ENCODE measurements around the gene C8G. TPM values are rescaled to one million over a fixed set of nuclear protein-coding genes. Genes with fewer than 3 reads are reported as not detected.

The C8G gene
- 1 to 10 TPM; 2.4 to 2.5 TPM for total RNA-seq

DNA sequence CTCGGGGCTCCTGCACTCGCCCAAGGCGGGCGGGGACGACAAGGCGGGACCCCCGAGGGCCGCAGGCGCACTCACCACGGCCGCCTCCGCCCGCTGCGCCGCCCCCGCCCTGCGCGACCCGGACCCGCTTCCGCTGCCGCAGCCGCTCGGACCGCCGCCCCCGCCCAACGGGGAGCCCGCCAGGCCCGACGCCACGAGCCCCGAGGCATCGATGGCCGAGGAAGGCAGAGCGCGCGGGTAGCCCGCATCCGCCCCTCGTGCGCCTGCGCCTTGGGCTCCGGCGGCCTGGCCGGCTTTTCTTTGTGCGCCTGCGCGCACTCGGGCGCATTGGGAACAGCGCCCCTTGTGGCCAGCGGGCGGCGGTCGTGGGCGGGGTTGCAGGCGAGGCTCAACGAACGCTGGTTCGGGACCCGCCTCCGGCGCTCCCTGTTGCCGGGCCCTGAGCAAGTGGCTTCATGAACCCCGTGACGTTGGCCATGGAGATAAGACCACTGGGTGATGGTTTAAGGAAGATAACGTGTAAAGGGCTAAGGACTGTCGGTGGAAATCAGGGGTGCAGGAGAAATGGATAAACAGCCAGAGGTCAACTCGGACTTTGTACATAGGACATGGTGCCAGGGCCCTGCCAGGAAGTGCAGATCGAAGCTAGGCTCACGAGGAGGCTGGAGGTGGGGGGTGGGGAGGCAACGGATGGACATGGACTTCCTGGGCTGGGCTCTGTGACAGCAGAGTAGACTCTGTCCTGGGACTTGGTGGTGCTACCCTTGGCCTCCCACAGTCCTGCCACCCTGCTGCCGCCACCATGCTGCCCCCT, at the start of gene C8G, which contains the start of gene FBXW5:
C8G (plus strand) TSS at position 725 of the 814 bp plus-strand sequence; CDS start at position 803, 78 bp downstream.
FBXW5 (minus strand) TSS at position 220 of the 814 bp plus-strand sequence. CDS start 655 bp downstream, outside the sequence.
- ATAC-seq (peak; percentile 93), DNase-seq (ENCODE audit: low spot score) (peak; percentile 99)
- Mint-ChIP-seq H3K4me1 (ENCODE audit: low read depth in 2 of 2) (peaks cover 6 to 14% of the 10 kb centered on the region in 2 donors), H3K27ac (peak within 1 kb of the TSS; percentile 83 to 85), H3K36me3 (no peaks in the 10 kb centered on the region), H3K4me3 (peak within 1 kb of the TSS; percentile 84), H3K9me3 (no peaks in the 10 kb centered on the region), H3K27me3 (no peaks in the 10 kb centered on the region)

DNA sequence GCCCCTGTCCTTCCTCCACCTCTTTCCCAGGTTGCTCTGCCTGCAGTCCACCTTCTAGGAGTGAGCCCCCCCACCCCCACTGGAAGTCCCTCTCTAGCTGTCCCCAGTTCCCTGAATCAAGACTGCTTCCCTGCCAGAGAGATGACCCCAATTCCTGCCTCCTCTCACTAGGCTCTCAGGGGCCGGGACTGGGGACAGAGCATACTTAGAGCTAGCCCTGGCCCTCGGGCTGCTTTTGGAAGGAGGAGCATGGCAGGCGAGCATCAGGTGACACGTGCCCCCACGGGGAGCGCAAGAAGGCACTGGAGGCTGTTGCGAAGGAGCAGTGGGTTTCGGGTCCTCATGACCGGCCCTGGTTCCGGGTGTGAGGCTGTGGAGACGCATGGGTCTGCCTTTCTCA, 49.0 kb upstream of the C8G start:
- Mint-ChIP-seq H3K27me3 (no peaks in the 10 kb centered on the region), H3K4me3 (no peak overlapping the region), H3K36me3 (peaks cover 5% of the 10 kb centered on the region), H3K27ac (peak overlapping the region in 1 of 2 donors; percentile 17), H3K4me1 (ENCODE audit: low read depth in 2 of 2) (peaks cover 16 to 25% of the 10 kb centered on the region in 2 donors), H3K9me3 (no peaks in the 10 kb centered on the region)
- DNase-seq (ENCODE audit: low spot score) (no peak), ATAC-seq (no peak)

- peaks cover 5% of the 10 kb centered on the region for H3K36me3 Mint-ChIP-seq
- H3K27me3 Mint-ChIP-seq = no peaks in the 10 kb centered on the region
- no peak for DNase-seq (ENCODE audit: low spot score)
- H3K27ac Mint-ChIP-seq = no peak overlapping the region
- no peaks in the 10 kb centered on the region for H3K9me3 Mint-ChIP-seq
- H3K4me3 Mint-ChIP-seq = no peak overlapping the region
- ATAC-seq = no peak
- H3K4me1 Mint-ChIP-seq (ENCODE audit: low read depth in 2 of 2) = peaks cover 38 to 41% of the 10 kb centered on the region in 2 donors
Observed at GRCh38 chr9:136898483-136899100, 46.5 kb upstream of the C8G start.

GRCh38 chr9:136899196-136899595, 45.8 kb upstream of the C8G start:
- DNase-seq (ENCODE audit: low spot score) (no peak), ATAC-seq (no peak)
- Mint-ChIP-seq H3K27me3 (no peaks in the 10 kb centered on the region), H3K4me1 (ENCODE audit: low read depth in 2 of 2) (peaks cover 36 to 39% of the 10 kb centered on the region in 2 donors), H3K36me3 (peaks cover 5% of the 10 kb centered on the region), H3K4me3 (no peak overlapping the region), H3K27ac (peak overlapping the region in 1 of 2 donors; percentile 86), H3K9me3 (no peaks in the 10 kb centered on the region)

GRCh38 chr9:136900556-136900955, 44.5 kb upstream of the C8G start:
- Mint-ChIP-seq H3K27ac (peak overlapping the region; percentile 86 to 92), H3K4me3 (no peak overlapping the region), H3K36me3 (no peaks in the 10 kb centered on the region), H3K9me3 (no peaks in the 10 kb centered on the region), H3K27me3 (no peaks in the 10 kb centered on the region), H3K4me1 (ENCODE audit: low read depth in 2 of 2) (peaks cover 29 to 33% of the 10 kb centered on the region in 2 donors)
- DNase-seq (ENCODE audit: low spot score) = no peak
- ATAC-seq = no peak

- Mint-ChIP-seq H3K9me3 (no peaks in the 10 kb centered on the region), H3K4me1 (ENCODE audit: low read depth in 2 of 2) (peaks cover 29 to 34% of the 10 kb centered on the region in 2 donors), H3K4me3 (peak overlapping the region; percentile 77), H3K36me3 (no peaks in the 10 kb centered on the region), H3K27ac (peak overlapping the region; percentile 86 to 92), H3K27me3 (no peaks in the 10 kb centered on the region)
- ATAC-seq (no peak), DNase-seq (ENCODE audit: low spot score) (no peak)
Observed at GRCh38 chr9:136900988-136901515, 44.0 kb upstream of the C8G start.

DNA sequence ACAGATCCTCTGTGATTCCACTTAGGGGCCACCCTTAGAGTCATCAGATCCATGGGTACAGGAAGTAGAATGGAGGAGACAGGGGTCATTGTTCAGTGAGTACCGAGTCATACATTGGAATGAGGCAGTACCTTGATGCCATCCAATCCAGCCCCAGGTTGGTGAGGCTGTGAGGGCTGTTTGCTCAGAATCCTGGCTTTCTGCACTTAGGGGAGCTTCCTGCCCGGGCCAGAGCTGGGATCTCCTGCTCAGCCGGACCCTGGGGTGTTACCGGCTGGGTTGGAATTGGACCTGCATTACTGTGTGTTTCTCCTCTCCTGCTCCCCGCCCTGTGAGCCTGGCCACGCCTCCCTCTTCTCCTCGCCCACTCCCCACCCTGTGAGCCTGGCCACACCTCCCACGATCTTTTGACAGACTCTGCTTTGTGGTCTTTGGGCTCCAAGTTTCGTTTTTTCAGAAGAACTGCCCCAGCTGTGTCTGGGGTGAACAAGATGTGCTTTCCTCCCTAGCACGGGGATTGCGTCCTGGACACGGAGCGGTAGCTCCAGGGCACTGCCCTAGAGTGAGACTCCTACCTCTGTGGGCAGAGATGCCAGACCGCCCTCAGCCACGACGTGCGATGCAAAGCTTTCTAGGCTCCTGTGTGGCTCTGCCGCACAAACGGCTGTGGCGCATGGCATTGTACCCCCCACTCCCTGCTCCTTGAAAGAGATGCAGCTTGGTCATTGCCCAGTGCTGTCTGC, 43.4 kb upstream of the C8G start:
- DNase-seq (ENCODE audit: low spot score) = peak; percentile 80
- no peaks in the 10 kb centered on the region for H3K9me3 Mint-ChIP-seq
- H3K4me1 Mint-ChIP-seq (ENCODE audit: low read depth in 2 of 2) = peaks cover 29 to 38% of the 10 kb centered on the region in 2 donors
- peak overlapping the region; percentile 86 to 92 for H3K27ac Mint-ChIP-seq
- peak; percentile 77 to 81 for ATAC-seq
- no peaks in the 10 kb centered on the region for H3K36me3 Mint-ChIP-seq
- H3K27me3 Mint-ChIP-seq = no peaks in the 10 kb centered on the region
- H3K4me3 Mint-ChIP-seq = peak overlapping the region; percentile 77

- DNase-seq (ENCODE audit: low spot score) (peak; percentile 89), ATAC-seq (peak; percentile 92 to 95)
- H3K27ac Mint-ChIP-seq = peak overlapping the region; percentile 86 to 92
- H3K36me3 Mint-ChIP-seq = no peaks in the 10 kb centered on the region
- H3K9me3 Mint-ChIP-seq = no peaks in the 10 kb centered on the region
- H3K4me3 Mint-ChIP-seq = peak overlapping the region; percentile 58
- H3K27me3 Mint-ChIP-seq = no peaks in the 10 kb centered on the region
- H3K4me1 Mint-ChIP-seq (ENCODE audit: low read depth in 2 of 2) = peaks cover 29 to 40% of the 10 kb centered on the region in 2 donors
Observed at GRCh38 chr9:136902259-136902821, 42.7 kb upstream of the C8G start.

- Mint-ChIP-seq H3K27me3 (no peaks in the 10 kb centered on the region), H3K4me1 (ENCODE audit: low read depth in 2 of 2) (peaks cover 29 to 43% of the 10 kb centered on the region in 2 donors), H3K4me3 (peak overlapping the region; percentile 48), H3K27ac (peak overlapping the region; percentile 86 to 92), H3K9me3 (no peaks in the 10 kb centered on the region), H3K36me3 (no peaks in the 10 kb centered on the region)
- ATAC-seq (no peak), DNase-seq (ENCODE audit: low spot score) (no peak)
Observed at GRCh38 chr9:136903041-136903554, 41.9 kb upstream of the C8G start.

GRCh38 chr9:136906266-136906665, 38.8 kb upstream of the C8G start:
- no peak for DNase-seq (ENCODE audit: low spot score)
- no peaks in the 10 kb centered on the region for H3K27me3 Mint-ChIP-seq
- no peak overlapping the region for H3K4me3 Mint-ChIP-seq
- no peaks in the 10 kb centered on the region for H3K9me3 Mint-ChIP-seq
- ATAC-seq = no peak
- no peaks in the 10 kb centered on the region for H3K36me3 Mint-ChIP-seq
- H3K27ac Mint-ChIP-seq = peak overlapping the region in 1 of 2 donors; percentile 73
- peaks cover 20 to 34% of the 10 kb centered on the region in 2 donors for H3K4me1 Mint-ChIP-seq (ENCODE audit: low read depth in 2 of 2)

GRCh38 chr9:136907011-136907914, 37.8 kb upstream of the C8G start:
- Mint-ChIP-seq H3K27me3 (no peaks in the 10 kb centered on the region), H3K36me3 (no peaks in the 10 kb centered on the region), H3K4me1 (ENCODE audit: low read depth in 2 of 2) (peaks cover 12 to 29% of the 10 kb centered on the region in 2 donors), H3K4me3 (no peak overlapping the region), H3K27ac (peak overlapping the region in 1 of 2 donors; percentile 73), H3K9me3 (no peaks in the 10 kb centered on the region)
- DNase-seq (ENCODE audit: low spot score) (no peak), ATAC-seq (no peak)

- peaks cover 0 to 18% of the 10 kb centered on the region in 2 donors for H3K4me1 Mint-ChIP-seq (ENCODE audit: low read depth in 2 of 2)
- ATAC-seq = no peak
- no peaks in the 10 kb centered on the region for H3K27me3 Mint-ChIP-seq
- no peak for DNase-seq (ENCODE audit: low spot score)
- H3K4me3 Mint-ChIP-seq = no peak overlapping the region
- no peaks in the 10 kb centered on the region for H3K36me3 Mint-ChIP-seq
- no peak overlapping the region for H3K27ac Mint-ChIP-seq
- H3K9me3 Mint-ChIP-seq = no peaks in the 10 kb centered on the region
Observed at GRCh38 chr9:136910197-136910900, 34.7 kb upstream of the C8G start.
